SH-SY5Y (cell line): ENCODE data around the gene GABRR2.

ENCODE experiments used
- GATA2 ChIP-seq: IDR thresholded peaks from 2 replicates; pipeline ENCODE4 v1.6.1; 2011; ENCODE audit warnings: mild to moderate bottlenecking, low read depth, low read length
- GATA3 ChIP-seq: IDR thresholded peaks from 2 replicates; pipeline ENCODE4 v1.6.1; 2011; ENCODE audit warnings: low read depth, mild to moderate bottlenecking, low read length, moderate library complexity

DNA sequence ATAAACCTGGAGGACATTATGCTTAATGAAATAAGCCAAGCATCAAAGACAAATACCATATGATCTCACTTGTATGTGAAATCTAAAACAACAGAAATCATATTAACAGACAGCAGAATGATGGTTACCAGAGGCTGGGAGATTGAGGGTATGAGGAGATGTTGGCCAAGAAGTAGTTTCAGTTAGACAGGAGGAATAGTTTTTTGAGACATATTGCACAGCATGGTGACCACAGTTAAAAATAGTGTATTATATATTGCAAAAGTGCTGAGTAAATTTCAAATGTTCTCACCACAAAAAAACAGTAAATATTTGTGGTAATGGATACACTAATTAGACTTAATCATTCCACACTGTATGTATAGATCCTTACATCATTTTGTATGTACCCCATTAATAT lies 99.7 kb downstream of the GABRR2 start:
- TF ChIP-seq GATA3 = no peak
- TF ChIP-seq GATA2 = no peak
